ENCODE results near the gene CD320.

DNA sequence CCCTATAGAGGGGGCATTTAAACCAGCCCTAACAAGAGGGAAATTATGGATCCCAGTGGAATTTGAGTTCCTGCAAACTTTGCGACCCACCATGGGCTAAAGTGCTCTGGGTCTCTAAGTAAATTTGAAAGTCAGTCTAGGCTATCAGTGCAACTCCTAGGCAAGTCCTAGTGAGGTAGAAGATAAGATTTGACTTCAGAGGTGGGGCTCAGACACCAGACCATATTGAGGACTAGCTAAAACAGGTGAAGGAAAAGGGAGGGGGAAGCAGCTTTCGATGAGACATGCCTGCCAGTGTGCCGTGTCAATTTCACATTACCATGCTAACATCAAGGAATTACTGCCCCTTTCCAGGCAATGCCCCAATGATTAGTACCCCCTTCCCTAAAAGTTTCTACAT lies 38.4 kb downstream of the CD320 start:
- no peak for TF ChIP-seq POLR2A (IDR thresholded peaks at IDR 0.05; ENCODE audit: low read depth)
- TF ChIP-seq, protein P1, sequence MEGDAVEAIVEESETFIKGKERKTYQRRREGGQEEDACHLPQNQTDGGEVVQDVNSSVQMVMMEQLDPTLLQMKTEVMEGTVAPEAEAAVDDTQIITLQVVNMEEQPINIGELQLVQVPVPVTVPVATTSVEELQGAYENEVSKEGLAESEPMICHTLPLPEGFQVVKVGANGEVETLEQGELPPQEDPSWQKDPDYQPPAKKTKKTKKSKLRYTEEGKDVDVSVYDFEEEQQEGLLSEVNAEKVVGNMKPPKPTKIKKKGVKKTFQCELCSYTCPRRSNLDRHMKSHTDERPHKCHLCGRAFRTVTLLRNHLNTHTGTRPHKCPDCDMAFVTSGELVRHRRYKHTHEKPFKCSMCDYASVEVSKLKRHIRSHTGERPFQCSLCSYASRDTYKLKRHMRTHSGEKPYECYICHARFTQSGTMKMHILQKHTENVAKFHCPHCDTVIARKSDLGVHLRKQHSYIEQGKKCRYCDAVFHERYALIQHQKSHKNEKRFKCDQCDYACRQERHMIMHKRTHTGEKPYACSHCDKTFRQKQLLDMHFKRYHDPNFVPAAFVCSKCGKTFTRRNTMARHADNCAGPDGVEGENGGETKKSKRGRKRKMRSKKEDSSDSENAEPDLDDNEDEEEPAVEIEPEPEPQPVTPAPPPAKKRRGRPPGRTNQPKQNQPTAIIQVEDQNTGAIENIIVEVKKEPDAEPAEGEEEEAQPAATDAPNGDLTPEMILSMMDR (IDR thresholded peaks at IDR 0.05): no peak
